Epithelial cell of esophagus (primary cell): ENCODE results near the gene INPP5A.

ENCODE experiments used
- DNase-seq: peaks from one replicate; pipeline ENCODE4 v3.0.0; 2010; ENCODE audit warnings: low read depth
- H3K4me3 ChIP-seq: 2 replicates; pipeline ENCODE4 v1.5.1; 2011; ENCODE audit warnings: mild to moderate bottlenecking, low read length, control low read depth
- TF ChIP-seq, protein P1 (sequence below): IDR thresholded peaks from 2 replicates; pipeline ENCODE4 v1.5.1; 2011; ENCODE audit warnings: low read depth, mild to moderate bottlenecking, low read length, control low read depth, inconsistent platforms; ENCODE audit not compliant: insufficient read depth; ENCODE audit errors: missing control alignments

INPP5A gene

DNA sequence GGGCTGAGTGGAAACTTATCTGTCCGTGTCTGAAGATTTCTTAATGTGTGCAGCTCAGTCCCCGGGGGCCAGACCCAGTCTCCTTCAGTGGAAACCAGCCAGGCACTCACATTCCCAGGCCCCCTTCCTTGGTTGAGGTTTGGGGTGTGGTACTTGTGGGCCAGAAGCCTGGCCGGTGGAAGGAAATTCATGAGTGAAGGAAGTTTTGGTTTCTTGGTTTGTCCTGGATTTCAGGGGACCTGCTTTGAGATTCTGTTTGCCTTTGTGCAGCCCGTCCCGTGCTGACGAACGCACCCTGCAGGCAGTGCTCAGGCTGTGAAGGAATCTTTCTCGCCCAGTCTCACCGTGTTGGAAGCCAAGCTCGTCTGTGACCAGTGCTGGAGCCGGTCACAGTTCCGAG is 2.9 kb downstream of the INPP5A start:
- TF ChIP-seq, protein P1, sequence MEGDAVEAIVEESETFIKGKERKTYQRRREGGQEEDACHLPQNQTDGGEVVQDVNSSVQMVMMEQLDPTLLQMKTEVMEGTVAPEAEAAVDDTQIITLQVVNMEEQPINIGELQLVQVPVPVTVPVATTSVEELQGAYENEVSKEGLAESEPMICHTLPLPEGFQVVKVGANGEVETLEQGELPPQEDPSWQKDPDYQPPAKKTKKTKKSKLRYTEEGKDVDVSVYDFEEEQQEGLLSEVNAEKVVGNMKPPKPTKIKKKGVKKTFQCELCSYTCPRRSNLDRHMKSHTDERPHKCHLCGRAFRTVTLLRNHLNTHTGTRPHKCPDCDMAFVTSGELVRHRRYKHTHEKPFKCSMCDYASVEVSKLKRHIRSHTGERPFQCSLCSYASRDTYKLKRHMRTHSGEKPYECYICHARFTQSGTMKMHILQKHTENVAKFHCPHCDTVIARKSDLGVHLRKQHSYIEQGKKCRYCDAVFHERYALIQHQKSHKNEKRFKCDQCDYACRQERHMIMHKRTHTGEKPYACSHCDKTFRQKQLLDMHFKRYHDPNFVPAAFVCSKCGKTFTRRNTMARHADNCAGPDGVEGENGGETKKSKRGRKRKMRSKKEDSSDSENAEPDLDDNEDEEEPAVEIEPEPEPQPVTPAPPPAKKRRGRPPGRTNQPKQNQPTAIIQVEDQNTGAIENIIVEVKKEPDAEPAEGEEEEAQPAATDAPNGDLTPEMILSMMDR = peak; percentile 26
- H3K4me3 ChIP-seq = no peak overlapping the region
- peak; percentile 38 for DNase-seq

DNA sequence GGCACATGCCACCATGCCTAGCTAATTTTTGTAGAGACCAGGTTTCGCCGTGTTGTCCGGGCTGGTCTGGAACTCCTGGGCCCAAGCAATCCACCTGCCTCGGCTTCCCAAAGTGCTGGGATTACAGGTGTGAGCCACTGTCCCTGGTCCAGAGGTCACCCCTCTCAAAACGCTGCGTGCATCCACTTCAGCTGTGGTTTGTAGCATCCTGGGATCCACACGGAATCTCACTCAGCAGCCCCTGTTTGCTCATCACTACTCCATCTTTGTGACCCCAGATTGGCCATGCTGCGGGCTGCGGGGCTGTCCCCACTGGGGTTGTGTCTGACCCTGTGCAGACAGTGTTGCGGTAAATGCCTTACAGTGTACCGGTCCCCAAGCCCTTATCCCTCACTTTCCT is 3.5 kb downstream of the INPP5A start:
- no peak overlapping the region for H3K4me3 ChIP-seq
- TF ChIP-seq, protein P1 = no peak
- no peak for DNase-seq

DNA sequence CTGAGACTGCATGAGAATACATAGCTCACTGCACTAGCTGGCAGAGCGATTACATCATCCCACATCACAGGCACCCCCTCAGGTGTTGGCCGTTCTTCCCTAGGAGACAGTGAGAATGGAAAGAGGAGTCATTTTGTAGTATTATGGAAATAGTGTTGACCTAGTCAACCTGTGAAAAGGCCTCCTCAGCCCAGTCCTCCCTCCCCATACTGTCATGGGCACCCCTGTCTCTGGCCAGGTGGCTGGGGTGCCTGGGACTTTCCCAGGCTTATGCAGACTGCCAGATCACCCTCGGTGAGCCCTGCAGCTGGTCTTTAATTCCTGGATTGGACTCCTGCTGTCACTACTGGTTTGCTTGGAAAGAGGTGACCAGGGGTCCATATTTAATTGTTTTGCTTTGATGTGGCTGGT is 4.0 kb downstream of the INPP5A start:
- H3K4me3 ChIP-seq = no peak overlapping the region
- TF ChIP-seq, protein P1 = no peak
- DNase-seq = peak; percentile 54

DNA sequence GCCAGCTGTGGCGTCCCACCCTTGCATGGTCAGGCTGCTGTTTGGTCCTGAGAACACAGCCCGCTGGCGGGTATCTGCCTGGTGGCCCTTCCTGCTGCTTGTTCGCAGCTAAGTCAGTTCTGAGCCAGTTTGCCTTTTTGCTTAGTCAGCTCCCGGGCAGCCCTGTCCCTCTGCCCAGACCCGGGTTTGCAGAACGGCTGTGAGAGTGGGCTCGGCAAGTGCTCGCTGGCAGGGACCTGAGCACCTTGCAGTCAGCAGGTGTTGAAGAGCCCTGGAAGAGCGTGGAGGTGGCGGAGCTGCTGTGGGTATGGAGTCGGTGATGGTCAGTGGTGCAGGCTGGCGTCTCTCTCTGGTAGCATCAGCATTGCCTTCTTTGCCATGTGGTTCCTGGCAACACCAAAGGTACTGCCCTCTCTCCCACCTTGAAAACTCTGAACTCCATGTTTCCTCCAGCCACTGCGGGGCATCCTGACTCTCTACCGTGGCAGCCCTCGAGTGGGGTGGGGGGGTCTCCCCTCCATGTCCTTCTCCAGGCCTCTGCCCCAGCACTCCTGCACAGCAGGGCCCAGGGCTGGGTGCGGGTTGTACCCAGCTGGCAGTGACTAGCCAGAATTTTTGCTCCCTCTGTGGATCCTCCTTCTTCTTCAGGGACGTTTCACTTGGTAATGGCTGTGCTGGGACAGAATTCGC is 4.6 kb downstream of the INPP5A start:
- no peak for DNase-seq
- TF ChIP-seq, protein P1 = no peak
- no peak overlapping the region for H3K4me3 ChIP-seq

DNA sequence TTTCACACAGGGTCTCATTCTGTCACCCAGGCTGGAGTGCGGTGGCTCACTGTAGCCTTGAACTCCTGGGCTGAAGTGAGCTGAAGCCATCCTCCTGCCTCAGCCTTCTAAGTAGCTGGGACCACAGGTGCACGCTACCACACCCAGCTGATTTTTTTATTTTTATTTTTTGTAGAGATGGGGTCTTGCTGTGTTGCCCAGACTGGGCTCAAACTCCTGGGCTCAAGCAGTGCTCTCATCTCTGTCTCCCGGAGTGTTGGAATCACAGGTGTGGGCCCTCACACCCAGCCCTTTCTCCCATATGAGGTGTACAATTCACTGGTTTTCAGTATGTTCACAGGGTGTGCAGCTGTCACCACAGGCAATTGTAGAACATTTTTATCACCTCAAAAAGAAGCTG is 5.2 kb downstream of the INPP5A start:
- H3K4me3 ChIP-seq = no peak overlapping the region
- DNase-seq = no peak
- TF ChIP-seq, protein P1 = no peak

DNA sequence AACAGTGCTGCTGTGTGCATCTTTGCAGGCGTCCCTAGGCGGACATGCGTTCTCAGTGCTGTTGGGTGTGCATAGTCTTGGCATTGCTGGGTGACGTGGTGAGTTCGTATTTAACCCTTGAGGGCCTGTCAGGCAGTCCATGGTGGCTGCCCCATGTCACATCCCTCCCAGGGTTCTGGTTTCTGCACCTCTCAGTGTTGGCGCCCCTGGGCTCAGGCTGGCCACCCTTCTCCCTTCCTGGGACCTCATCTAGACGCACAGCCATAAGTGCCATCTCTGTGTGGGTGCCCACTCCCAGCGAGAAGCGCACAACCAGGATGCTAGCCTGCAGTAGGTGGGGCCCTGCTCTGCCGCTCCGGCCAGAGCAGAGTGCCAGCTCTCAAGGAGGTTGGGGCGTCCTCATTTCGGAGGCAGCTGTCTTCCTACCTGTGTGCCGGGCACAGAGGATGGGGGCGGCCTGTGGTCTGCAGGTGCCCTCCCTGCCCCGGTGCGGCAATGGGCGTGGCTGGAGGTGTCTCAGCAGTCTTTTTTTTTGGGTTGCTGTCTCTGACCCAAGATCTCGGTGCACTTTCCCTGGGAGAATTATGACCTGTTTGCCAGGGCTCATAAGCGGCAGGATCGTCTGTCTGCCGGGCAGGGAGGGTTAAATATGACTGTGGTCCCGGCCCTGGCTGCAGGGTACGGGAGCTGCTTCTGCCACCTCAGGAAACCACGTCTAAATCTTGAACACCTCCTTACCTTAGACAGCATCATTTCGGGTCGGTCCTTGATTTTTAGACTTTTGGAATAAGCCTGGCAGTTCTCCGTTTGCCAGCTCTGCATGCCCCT is 6.5 kb downstream of the INPP5A start:
- no peak overlapping the region for H3K4me3 ChIP-seq
- TF ChIP-seq, protein P1 = no peak
- no peak for DNase-seq
